GM21619 (cell line): ENCODE measurements around the gene KRT82.
"Not testable (repeated sequence)": the region's sequence is repeated elsewhere in the genome, so short reads cannot be mapped to it uniquely, and the experiment has no call there.

Experiments
- ATAC-seq: cut with Tn5 transposase; IDR thresholded peaks from one replicate; pipeline ENCODE4 v1.9.1; 2021; ENCODE audit not compliant: unreplicated experiment

KRT82 gene

GRCh38 chr12:52347016-52347415 lies 59.1 kb downstream of the KRT82 start:
- ATAC-seq = no peak

DNA sequence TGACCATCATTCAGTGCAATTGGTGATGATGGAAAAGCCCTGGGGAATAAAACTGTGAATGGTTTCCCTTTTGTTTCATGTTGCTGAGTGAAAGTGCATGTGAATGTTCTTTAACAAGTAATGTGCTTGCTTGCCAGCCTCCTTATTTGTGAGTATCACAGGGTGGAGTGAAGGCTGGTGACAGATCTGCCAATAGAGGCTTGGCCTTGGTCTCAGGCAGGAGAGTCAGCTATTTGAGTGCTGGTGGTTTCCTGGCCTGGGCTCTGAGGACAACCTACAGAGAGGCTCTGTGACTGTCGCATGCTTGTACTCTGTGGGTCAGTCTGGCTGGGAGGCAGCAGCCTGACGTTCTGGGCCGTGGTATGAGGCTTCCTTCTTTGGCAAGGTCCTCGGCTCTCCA lies 59.5 kb downstream of the KRT82 start:
- ATAC-seq = no peak

- ATAC-seq = not testable (repeated sequence)
Measured at GRCh38 chr12:52345041-52345440, 61.1 kb downstream of the KRT82 start.

DNA sequence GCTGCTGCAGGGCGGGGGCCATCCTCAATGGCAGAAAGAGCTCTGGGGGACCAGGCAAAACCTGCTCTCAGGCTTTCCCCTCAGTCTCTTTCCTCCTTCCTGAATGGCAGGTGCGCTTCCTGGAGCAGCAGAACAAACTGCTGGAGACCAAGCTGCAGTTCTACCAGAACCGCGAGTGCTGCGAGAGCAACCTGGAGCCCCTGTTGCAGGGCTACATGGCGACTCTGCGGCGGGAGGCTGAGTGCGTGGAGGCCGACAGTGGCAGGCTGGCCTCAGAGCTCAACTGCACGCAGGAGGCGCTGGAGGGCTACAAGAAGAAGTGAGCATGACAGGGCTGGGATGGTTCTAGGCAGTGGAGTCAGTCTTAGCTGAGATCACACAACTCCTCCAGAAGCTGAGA lies 62.0 kb downstream of the KRT82 start:
- ATAC-seq = no peak
